AG04450 (cell line): ENCODE measurements around the gene ZEB2. TPM values are rescaled to one million over a fixed set of nuclear protein-coding genes. Genes with fewer than 3 reads are reported as not detected.

ENCODE experiments used
- CTCF ChIA-PET: fragments of 300-600, 350-600 bp; formaldehyde crosslinking; extraction: SDS; loops from one replicate; lab custom pipeline; 2022; ENCODE audit warnings: antibody characterized with exemption, inconsistent platforms; lab: Charles Lee
- POLR2A ChIA-PET: fragments of 350-600 bp; formaldehyde crosslinking; extraction: SDS; loops from one replicate; lab custom pipeline; 2021; ENCODE audit warnings: antibody characterized with exemption, inconsistent platforms; lab: Yijun Ruan, JAX
- DNase-seq: peaks from one replicate; pipeline ENCODE4 v3.0.0-alpha.2; 2011; ENCODE audit warnings: low read depth, low spot score
- H3K27ac ChIP-seq: one replicate; pipeline ENCODE4 v1.5.1; 2012; ENCODE audit warnings: low read depth, low read length, control low read depth
- H3K27me3 ChIP-seq: one replicate; pipeline ENCODE4 v1.6.0; 2012; ENCODE audit warnings: low read length; ENCODE audit not compliant: control insufficient read depth, insufficient read depth
- H3K4me3 ChIP-seq: 2 replicates; pipeline ENCODE4 v1.5.1; 2011; ENCODE audit warnings: mild to moderate bottlenecking, low read depth, low read length, control low read depth
- H3K9me3 ChIP-seq: 2 replicates; pipeline ENCODE4 v1.5.1; 2012; ENCODE audit warnings: low read length; ENCODE audit not compliant: control insufficient read depth, insufficient read depth
- CTCF ChIP-seq: IDR thresholded peaks from 2 replicates; pipeline ENCODE4 v1.5.1; 2011; ENCODE audit warnings: low read depth, low read length, control low read depth, inconsistent platforms
- polyA plus RNA-seq: library from polyadenylated mRNA; depleted of rRNA; stranded (reverse); fragments of >200 nt; gene quantifications from 2 replicates; pipeline ENCODE4 v1.2.3, GENCODE V29; 2011

Gene ZEB2
- polyA plus RNA-seq, 1 experiment = 41.7 TPM

GRCh38 chr2:144559242-144559641, 39.3 kb upstream of the ZEB2 start:
- Histone ChIP-seq H3K9me3 (no peaks in the 10 kb centered on the region), H3K27ac (no peak overlapping the region), H3K4me3 (no peak overlapping the region), H3K27me3 (no peaks in the 10 kb centered on the region)
- TF ChIP-seq CTCF = no peak
- POLR2A ChIA-PET = no interaction called here
- DNase-seq = no peak
- CTCF ChIA-PET = no interaction called here

- H3K9me3 ChIP-seq = no peaks in the 10 kb centered on the region
- no peak for TF ChIP-seq CTCF
- CTCF ChIA-PET = interaction anchor here (1.4 to 2.1 kb wide), 2 partner anchors 35 to 1198 kb away, joined by 4 to 5 read pairs; no protein-coding TSS in a partner anchor
- POLR2A ChIA-PET = no interaction called here
- H3K4me3 ChIP-seq = no peak overlapping the region
- no peaks in the 10 kb centered on the region for H3K27me3 ChIP-seq
- no peak for DNase-seq
- H3K27ac ChIP-seq = no peak overlapping the region
Observed at GRCh38 chr2:144554492-144555210, 34.7 kb upstream of the ZEB2 start.

GRCh38 chr2:144553379-144553778, 33.5 kb upstream of the ZEB2 start:
- peak; percentile 79 for DNase-seq

DNA sequence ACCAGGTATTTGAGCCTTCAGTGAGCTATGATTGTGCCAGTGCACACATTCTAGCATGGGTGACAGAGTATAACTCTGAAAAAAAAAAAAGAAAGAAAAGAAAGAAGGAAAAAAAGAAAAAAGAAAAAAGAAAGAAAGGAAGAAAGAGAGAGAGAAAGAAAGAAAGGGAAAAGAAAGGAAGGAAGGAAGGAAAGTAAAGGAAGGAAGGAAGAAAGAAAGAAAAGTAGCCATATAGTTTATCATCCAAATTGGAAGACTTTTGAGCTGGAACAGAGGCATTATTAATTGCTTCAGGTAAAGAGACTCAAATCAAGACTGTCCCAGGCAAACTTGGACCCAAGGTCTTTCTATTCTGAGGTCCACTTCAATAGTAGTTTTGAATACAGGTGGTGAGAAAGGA, 32.9 kb upstream of the ZEB2 start:
- CTCF ChIA-PET = interaction anchor here (1.6 to 2.1 kb wide), 2 partner anchors 21 to 34 kb away, joined by 3 to 5 read pairs; no protein-coding TSS in a partner anchor
- DNase-seq = no peak
- Histone ChIP-seq H3K27me3 (no peaks in the 10 kb centered on the region), H3K27ac (no peak overlapping the region), H3K4me3 (no peak overlapping the region), H3K9me3 (no peaks in the 10 kb centered on the region)
- POLR2A ChIA-PET = interaction anchor here (0.9 to 1.1 kb wide), 2 partner anchors 14 to 605 kb away, joined by 3 read pairs; no protein-coding TSS in a partner anchor
- no peak for TF ChIP-seq CTCF

More at GRCh38 chr2:144553379-144553778, 33.5 kb upstream of the ZEB2 start:
- POLR2A ChIA-PET = interaction anchor here (0.9 to 1.1 kb wide), 2 partner anchors 14 to 604 kb away, joined by 3 read pairs; no protein-coding TSS in a partner anchor
- Histone ChIP-seq H3K27ac (no peak overlapping the region), H3K27me3 (no peaks in the 10 kb centered on the region), H3K9me3 (no peaks in the 10 kb centered on the region), H3K4me3 (no peak overlapping the region)
- CTCF ChIA-PET = interaction anchor here (1.4 to 2.1 kb wide), 3 partner anchors 20 to 1199 kb away, joined by 3 to 5 read pairs (median 4); no protein-coding TSS in a partner anchor
- no peak for TF ChIP-seq CTCF

DNA sequence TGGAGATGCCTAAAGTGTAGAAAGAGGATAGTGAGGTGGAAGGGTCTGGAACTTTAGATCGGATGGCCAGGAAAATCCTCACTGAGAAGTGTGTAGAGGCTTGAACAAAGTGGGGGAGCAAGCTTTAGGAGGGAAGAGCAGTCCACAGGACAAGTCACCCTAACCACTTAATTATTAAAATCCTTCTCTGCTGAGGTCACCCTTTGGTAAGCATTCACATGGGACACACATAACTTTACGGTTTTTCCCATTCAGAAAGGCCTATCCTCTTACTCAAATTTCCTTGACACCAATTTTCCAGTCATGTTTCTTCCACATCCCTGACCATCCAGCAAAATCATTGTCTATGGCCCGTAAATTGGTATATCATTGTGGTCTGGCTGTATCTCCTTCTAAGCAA, 31.0 kb upstream of the ZEB2 start:
- TF ChIP-seq CTCF = no peak
- ChIA-PET CTCF (no interaction called here), POLR2A (no interaction called here)
- Histone ChIP-seq H3K27me3 (no peaks in the 10 kb centered on the region), H3K27ac (no peak overlapping the region), H3K4me3 (no peak overlapping the region), H3K9me3 (no peaks in the 10 kb centered on the region)
- no peak for DNase-seq
